GM19328 (cell line): ENCODE measurements around the gene PLA2G4C.

Experiments used
- ATAC-seq: cut with Tn5 transposase; IDR thresholded peaks from one replicate; pipeline ENCODE4 v1.9.1; 2021; ENCODE audit warnings: mild to moderate bottlenecking, moderate library complexity; ENCODE audit not compliant: unreplicated experiment

The PLA2G4C gene

GRCh38 chr19:48110350-48110966 lies at the start of gene PLA2G4C:
Gene PLA2G4C, minus strand, starts transcription at chr19:48110817. Its CDS starts 4,288 bp downstream, at chr19:48106529.
- ATAC-seq = no peak

- no peak for ATAC-seq
Observed at GRCh38 chr19:48158210-48158790, 47.7 kb upstream of the PLA2G4C start.

DNA sequence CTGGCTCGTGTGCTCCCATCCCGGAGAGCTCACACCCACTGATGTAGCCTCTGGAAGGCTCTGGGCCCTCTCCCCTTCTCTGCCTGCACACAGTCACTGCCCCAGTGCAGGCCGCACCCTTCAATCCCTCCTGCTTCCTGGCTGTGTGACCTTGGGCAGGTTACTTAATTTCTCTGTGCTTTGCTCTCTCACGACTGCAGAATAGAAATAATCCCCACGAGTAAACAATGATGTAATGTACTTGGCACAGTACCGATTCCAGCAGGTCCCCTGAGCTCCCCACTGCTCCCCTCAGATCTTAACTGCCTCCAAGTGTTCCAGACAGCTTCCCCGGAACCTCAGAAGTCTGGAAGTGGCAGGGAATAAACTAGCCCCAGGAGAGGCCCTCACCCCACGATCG lies 43.4 kb upstream of the PLA2G4C start:
- ATAC-seq = no peak

- ATAC-seq = no peak
Observed at GRCh38 chr19:48152551-48152950, 41.9 kb upstream of the PLA2G4C start.

DNA sequence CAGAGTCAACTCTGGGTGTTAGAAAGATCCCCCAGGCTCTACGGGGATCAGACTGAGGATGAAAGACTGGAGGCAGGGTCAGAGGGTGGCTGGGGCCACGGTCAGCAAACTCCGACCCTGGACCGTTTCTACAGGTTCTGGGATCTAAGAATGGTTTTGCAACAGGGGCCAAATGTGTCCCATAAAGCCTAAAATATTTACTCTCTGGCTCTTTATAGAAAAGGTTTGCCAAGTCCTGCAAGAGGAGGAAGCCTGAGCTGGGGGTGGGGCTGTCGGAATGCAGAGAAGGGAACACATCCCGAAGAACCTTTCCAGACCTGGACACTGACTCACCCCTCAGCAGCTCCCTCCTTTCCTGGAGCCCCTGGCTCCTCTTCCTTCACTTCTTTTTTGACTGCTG lies 38.8 kb upstream of the PLA2G4C start:
- ATAC-seq = no peak

- ATAC-seq = no peak
Observed at GRCh38 chr19:48148576-48148975, 38.0 kb upstream of the PLA2G4C start.

DNA sequence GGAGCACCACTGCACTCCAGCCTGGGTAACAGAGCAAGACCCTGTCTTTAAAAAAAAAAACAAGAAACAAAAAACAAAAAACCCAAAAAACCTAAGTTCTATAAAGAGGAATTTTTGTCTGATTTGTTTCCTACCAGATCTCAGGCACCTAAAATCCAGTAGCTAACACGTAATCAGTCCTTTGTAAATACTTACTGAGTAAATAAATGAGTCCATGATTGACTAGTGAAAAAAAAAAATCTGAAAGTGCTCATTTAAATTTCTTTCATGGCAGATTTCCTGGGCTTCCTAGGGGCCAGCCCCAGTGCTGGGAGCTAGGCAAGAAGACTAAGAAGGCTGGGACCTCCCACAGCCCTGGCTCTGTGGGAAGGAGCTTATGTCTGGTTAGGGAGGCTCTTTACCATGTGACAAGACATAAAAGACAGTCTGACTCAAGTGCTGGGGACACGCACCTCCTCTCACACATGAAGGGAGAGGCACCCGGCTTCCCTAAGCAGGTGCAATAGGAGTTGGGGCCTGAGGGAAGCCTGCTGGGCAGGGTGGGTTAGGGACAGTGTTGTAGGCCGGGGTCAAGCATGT lies 37.1 kb upstream of the PLA2G4C start:
- no peak for ATAC-seq

DNA sequence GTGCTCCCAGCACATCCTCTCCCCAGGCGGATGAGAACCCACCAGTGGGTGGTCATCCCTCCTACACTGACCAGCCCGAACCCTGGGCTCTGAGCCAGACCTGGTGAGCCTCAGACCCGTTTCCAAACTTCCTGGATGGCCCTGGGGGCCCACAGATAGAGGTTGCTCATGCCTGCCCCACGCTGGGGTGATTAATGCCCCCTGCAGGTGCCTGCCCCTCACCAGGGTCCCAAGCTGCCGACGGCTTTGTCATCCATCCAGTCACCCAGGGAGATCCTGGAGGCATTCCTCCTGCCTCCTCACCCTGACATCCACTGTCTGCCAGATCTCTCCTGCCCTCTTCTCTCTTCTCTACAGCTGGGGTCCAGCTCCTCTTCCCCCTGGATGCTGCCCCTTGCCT lies 28.4 kb upstream of the PLA2G4C start:
- no peak for ATAC-seq

GRCh38 chr19:48137411-48137810 lies 26.8 kb upstream of the PLA2G4C start:
- ATAC-seq = no peak

DNA sequence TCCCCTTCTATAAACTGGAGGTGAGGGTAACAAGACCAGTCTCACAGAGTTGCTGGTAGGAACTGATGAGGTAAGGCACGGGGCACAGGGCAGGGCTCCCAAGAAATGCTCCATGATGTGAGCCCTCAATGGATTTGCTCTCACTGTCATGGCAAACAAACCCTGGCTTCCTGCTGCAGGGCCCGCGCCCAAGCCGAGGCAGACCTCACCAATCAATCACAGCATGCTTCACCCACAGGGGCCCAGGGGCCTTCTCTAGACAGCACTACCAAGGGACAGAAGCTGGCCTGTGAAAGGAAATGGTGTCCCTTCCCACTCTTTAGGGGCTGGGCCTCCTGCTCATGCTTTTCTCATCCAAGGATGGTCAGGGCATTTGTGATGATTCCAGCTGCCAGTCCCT lies 25.9 kb upstream of the PLA2G4C start:
- no peak for ATAC-seq

DNA sequence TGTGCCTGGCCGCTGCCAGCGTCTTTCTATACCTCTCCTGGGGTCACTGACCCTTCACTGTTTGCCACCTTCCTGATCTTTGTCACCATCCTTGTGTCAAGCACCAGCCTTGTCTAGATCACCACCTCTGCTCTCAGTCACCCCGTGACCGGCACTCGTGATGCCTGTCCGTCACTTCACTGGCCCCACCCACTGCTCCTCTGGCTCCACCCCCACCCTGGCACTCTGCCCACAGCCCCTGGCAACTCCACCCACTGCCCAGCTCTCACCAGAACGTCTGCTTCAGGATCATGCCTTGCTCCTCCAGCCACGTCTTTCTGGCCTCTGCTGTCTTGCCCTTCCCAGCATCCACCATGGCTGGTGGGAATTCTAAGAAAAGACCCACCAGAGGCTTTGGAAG lies 24.8 kb upstream of the PLA2G4C start:
- ATAC-seq = no peak

DNA sequence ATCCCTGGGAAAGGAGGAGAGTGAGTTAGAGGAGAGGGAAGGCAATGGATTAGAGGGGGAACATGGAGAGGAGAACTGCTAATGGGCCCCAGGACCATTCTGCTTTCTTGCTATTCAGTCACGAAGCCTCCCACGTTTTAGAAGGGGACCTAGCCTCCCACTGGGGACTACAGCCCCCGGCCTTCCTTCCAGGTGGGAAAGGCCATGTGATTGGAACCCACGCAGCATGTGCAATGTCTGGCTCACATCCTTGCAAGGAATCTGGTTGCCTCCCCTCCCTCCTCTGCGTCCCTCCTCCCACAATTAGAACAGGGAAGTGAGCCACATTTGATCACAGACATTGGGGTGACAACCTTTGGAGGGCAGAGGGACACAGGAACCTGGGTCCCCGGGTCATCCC lies 22.5 kb upstream of the PLA2G4C start:
- no peak for ATAC-seq

GRCh38 chr19:48127561-48127960 lies 16.9 kb upstream of the PLA2G4C start:
- ATAC-seq = no peak

DNA sequence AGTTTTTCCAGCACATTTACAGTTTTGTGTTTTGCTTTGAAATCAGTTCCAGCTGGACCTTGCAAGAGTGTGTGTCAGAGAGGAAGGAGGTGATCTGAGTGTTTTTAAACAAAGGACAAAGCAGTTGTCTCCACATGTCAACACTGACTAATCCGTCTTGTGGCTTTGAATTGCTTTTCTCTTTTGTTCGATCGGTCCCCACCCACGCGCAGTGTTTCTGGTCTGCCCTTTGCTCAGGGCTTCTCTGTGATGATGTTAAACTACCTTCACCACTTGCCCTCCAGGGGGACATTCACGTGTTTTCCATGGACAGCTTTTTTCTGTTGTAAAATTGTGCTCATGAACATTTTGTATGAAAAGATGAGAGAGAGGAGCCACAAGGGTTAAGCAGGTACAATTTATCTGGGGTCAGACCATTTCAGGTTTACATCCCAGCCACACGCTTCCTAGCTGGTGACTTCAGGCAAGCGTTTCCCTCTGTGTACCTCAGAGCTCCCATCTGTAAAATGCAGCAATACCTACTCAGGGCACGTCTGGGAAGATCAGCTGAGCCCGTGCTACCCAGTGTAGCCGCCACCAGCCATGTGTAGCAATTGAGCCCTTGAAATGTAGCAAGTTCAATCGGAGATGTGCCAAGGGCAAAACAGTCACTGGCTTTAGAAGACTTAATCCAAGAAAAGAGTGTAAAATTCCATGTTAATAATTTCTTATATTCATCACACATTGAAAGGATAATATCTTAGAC lies 13.5 kb upstream of the PLA2G4C start:
- ATAC-seq = no peak

GRCh38 chr19:48122421-48122820 lies 11.8 kb upstream of the PLA2G4C start:
- ATAC-seq = no peak

DNA sequence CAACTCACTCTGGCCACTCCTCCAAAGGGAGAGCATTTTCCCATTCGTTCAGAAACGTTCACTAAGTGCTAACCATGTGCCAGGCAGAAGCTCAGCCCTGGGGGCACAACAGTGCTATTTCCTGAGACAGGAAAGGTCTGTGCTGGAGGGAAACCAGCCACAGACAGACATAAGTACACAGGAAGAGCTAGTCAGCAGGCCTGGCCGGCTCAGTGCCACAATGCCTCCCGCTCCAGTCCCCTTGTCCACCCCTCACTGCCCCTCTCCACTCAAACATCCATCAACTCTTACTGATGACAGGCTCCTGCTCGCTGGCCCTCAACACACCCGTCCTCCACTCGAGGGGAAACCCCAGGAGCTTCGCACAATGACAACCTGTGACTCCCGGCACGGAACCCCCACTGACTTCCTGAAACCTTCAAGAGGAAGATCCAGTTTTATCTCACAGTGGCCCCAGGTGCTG lies 11.3 kb upstream of the PLA2G4C start:
- no peak for ATAC-seq

- ATAC-seq = no peak
Observed at GRCh38 chr19:48121066-48121465, 10.4 kb upstream of the PLA2G4C start.

- ATAC-seq = no peak
Observed at GRCh38 chr19:48120505-48120904, 9.9 kb upstream of the PLA2G4C start.

DNA sequence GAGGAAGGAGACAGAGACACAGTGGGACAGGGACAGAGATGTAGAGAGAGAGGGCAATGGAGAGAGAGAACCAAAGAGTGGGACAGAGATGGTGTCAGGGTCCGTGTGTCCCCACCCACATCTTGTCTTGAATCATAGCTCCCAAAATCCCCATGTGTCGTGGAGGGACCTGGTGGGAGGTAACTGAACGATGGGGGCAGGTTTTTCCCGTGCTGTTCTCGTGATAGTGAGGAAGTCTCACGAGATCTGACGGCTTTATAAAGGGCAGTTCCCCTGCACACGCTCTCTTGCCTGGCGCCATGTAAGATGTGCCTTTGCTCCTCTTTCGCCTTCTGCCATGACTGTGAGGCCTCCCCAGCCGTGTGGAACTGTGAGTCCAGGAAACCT lies 7.5 kb upstream of the PLA2G4C start:
- ATAC-seq = no peak

DNA sequence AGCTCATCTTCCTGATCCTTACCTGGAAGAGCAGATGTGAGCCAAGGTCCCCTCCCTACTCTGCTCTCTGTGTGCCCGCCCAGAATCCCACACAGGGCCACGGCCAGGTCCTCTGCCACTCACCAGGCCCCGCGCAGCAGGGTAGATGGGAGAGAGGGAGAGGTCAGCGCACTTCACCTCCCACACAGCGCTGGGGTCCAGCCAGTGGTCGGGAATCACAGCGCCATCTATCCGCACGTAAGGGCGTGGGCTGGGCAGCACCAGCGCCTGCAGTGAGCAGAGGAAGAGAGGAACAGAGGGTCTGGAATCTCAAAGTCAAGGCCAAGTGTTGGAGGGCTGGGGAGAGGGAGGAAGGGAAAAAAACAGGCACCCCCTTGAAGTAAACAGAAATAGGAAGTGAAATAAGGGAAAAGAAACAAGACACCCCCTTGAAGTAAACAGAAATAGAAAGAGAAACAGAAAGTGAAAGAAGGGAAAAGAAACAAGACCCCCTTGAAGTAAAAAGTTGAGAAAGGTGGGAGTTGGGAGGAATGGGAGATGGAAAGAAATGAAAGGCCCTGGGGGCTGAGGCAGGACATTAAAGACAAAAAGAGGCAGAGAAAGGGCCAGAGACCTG lies 7.0 kb upstream of the PLA2G4C start:
- ATAC-seq = no peak

DNA sequence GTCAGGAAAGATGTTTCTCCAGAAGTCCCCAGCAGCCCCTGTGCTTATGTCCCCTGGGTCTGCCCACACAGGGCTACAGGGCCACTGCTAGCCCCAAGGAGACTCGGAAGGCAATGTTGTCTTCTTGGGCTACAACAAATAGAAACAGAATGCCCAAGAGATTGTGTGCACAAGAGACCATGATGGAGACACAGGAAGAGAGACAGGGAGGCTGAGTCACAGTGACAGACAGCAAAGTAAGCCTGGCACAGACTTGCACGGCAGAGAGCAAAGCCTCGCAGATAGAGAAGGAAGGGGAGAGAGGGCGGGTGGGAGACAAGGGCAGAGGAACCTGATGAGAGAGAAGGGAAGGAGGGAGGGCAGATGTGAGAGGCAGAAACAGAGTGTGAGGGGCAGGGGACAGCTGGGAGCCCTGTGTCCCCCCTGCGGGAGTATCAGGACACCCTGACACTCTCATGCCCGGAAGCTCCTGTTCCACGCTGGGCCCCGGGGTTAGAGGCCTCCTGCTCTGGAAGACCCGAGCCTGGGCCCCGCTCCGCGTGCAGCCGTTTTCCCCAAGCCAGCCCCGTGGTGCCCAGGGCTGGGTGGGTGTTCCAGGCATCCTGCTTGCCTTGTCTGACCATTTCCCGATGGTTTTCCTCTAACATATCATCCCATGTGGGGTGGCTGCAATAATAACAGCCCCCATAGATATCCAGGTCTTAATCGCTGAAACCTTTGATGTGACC lies 2.7 kb upstream of the PLA2G4C start:
- ATAC-seq = no peak
